HepG2 (cell line): ENCODE results near the gene JSRP1. TPM values are rescaled to one million over a fixed set of nuclear protein-coding genes. Genes with fewer than 3 reads are reported as not detected.
A peak's percentile ranks its signal among the peaks of the same experiment; 100 is the strongest.

Experiments
- ERF ChIP-seq: IDR thresholded peaks from 2 replicates; pipeline ENCODE4 v1.6.1; 2018; ENCODE audit warnings: missing biosample characterization, missing genetic modification reagents
- FOXC1 ChIP-seq: sonication (generic); formaldehyde crosslinking; IDR thresholded peaks from 2 replicates; pipeline ENCODE4 v1.8.0; 2022; ENCODE audit warnings: mild to moderate bottlenecking, missing genetic modification reagents, borderline replicate concordance
- HOXD1 ChIP-seq: sonication (generic); formaldehyde crosslinking; IDR thresholded peaks from 2 replicates; pipeline ENCODE4 v1.5.0; 2020; ENCODE audit warnings: missing genetic modification reagents
- POGZ ChIP-seq: sonication (generic); formaldehyde crosslinking; IDR thresholded peaks from 2 replicates; pipeline ENCODE4 v1.4.0; 2020; ENCODE audit warnings: mild to moderate bottlenecking, missing genetic modification reagents
- POLR2AphosphoS2 ChIP-seq: IDR thresholded peaks from 2 replicates; pipeline ENCODE4 v1.6.1; 2011; ENCODE audit warnings: low read depth, low read length, improper control_type of control experiment
- REPIN1 ChIP-seq: sonication (generic); formaldehyde crosslinking; IDR thresholded peaks from 2 replicates; pipeline ENCODE4 v1.8.0; 2022; ENCODE audit warnings: missing genetic modification reagents, low read depth, mild to moderate bottlenecking, borderline replicate concordance
- SOX5 ChIP-seq: IDR thresholded peaks from 2 replicates; pipeline ENCODE4 v1.6.1; 2016; ENCODE audit warnings: borderline replicate concordance
- TSC22D2 ChIP-seq: sonication (generic); formaldehyde crosslinking; IDR thresholded peaks from 2 replicates; pipeline ENCODE4 v1.5.1; 2020; ENCODE audit warnings: missing genetic modification reagents, mild to moderate bottlenecking, borderline replicate concordance
- ZFYVE20 ChIP-seq: sonication (generic); formaldehyde crosslinking; IDR thresholded peaks from 2 replicates; pipeline ENCODE4 v1.8.0; 2023; ENCODE audit warnings: low read depth, mild to moderate bottlenecking, moderate library complexity, missing genetic modification reagents, borderline replicate concordance
- ZNF207 ChIP-seq: fragments of 450-650 bp; IDR thresholded peaks from 2 replicates; pipeline ENCODE4 v1.6.1; 2016; ENCODE audit warnings: antibody characterized with exemption, borderline replicate concordance
- ZNF224 ChIP-seq: sonication (generic); formaldehyde crosslinking; IDR thresholded peaks from 2 replicates; pipeline ENCODE4 v1.5.0; 2020; ENCODE audit warnings: mild to moderate bottlenecking, missing genetic modification reagents
- ZNF30 ChIP-seq: sonication (generic); formaldehyde crosslinking; IDR thresholded peaks from 2 replicates; pipeline ENCODE4 v1.5.0; 2020; ENCODE audit warnings: mild to moderate bottlenecking, missing genetic modification reagents
- ZNF326 ChIP-seq: sonication (generic); formaldehyde crosslinking; IDR thresholded peaks from 2 replicates; pipeline ENCODE4 v1.4.0; 2020; ENCODE audit warnings: missing genetic modification reagents, borderline replicate concordance
- ZNF552 ChIP-seq: sonication (generic); formaldehyde crosslinking; IDR thresholded peaks from 2 replicates; pipeline ENCODE4 v1.9.0; 2022; ENCODE audit warnings: missing genetic modification reagents, mild to moderate bottlenecking, borderline replicate concordance
- ZNF672 ChIP-seq: sonication (generic); formaldehyde crosslinking; IDR thresholded peaks from 2 replicates; pipeline ENCODE4 v1.8.1; 2022; ENCODE audit warnings: missing genetic modification reagents
- polyA plus RNA-seq, 8 experiments: library from polyadenylated mRNA; depleted of rRNA in 3 of 8; stranded (reverse) in 7 of 8; unstranded in 1 of 8; fragments of >200 nt; fragmentation: Illumina TruSeq in 4 of 8; extraction: Trizol in 4 of 8; gene quantifications; 2 replicates each; pipeline versions ENCODE4 v1.2.1 to v1.2.3, GENCODE V29; 2011 to 2016; ENCODE audit warnings: low read depth in 4 of 8, missing spikeins in 1 of 8, mixed read lengths in 1 of 8; ENCODE audit not compliant: insufficient read depth in 1 of 8
- total RNA-seq, 5 experiments: library from RNA; depleted of rRNA; stranded (reverse); fragments of >200 nt; fragmentation: Illumina TruSeq; extraction: Trizol; gene quantifications; 2 replicates each; pipeline ENCODE4 v1.2.3, GENCODE V29; 2016; ENCODE audit warnings: low read depth in 1 of 5
- TF ChIP-seq, protein P1 (sequence below): sonication (generic); formaldehyde crosslinking; IDR thresholded peaks from 2 replicates; pipeline ENCODE4 v1.4.0; 2020; ENCODE audit warnings: mild to moderate bottlenecking, missing genetic modification reagents
- TF ChIP-seq, protein P2 (sequence below): IDR thresholded peaks from 2 replicates; pipeline ENCODE4 v1.6.1; 2016; ENCODE audit warnings: mild to moderate bottlenecking
- TF ChIP-seq, protein P3 (sequence below): sonication (generic); formaldehyde crosslinking; IDR thresholded peaks from 2 replicates; pipeline ENCODE4 v1.4.0; 2020; ENCODE audit warnings: missing genetic modification reagents
- TF ChIP-seq, protein P4 (sequence below): sonication (generic); formaldehyde crosslinking; IDR thresholded peaks from 2 replicates; pipeline ENCODE4 v1.4.0; 2020; ENCODE audit warnings: missing genetic modification reagents, low read depth, mild to moderate bottlenecking, borderline replicate concordance
- TF ChIP-seq, protein P5 (sequence below): sonication (generic); formaldehyde crosslinking; IDR thresholded peaks from 2 replicates; pipeline ENCODE4 v1.4.0; 2020; ENCODE audit warnings: mild to moderate bottlenecking, missing genetic modification reagents, borderline replicate concordance
- TF ChIP-seq, protein P6 (sequence below): sonication (generic); formaldehyde crosslinking; IDR thresholded peaks from 2 replicates; pipeline ENCODE4 v1.4.0; 2020; ENCODE audit warnings: low read depth, mild to moderate bottlenecking, missing genetic modification reagents

The JSRP1 gene
- total and polyA plus RNA-seq, 2 of the 13 experiments (the other 11 are each of a cell fraction or from before 2014, with no cell fraction given), result 0.16 to 0.38 TPM

DNA sequence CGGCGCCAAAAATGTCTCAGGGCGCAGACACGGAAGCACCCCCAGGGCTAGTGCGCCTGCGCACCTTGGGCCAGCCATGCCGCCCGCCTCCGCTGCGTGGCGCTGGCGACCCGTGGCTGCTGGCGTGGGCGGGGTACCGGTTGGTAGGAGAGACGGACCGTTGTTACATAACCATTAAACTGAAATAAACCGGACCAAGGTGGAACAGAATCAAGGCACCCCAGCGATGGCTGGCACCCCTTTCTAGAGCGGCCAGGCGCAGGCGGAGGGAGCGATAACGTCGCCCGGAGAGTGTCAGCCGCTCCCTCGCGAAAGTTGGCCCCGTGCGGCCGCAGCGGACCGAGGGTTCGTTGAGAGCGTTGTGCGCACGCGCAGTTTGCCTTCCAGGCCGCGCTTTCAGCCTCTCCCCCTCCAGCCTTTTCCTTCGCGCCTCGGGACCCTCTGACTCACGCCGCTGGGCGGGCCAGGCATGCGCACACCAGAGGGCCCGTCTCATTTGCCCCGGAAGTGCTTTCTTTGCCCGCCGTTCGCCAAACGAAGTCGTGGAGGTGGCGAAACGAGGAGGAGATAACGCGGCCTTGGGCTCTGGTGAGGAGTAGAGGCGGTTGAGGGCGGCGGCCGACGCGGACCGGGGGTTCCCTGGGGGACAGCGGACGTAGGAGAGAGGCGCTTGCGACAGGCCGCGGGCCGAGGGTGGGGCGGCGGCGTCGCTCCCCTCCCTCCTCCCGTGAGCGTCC lies 19.7 kb downstream of the JSRP1 start, which contains the start of the genes PLEKHJ1 and SF3A2 (continued):
- peak; percentile 85; the same call in 1 of the 2 replicates for TF ChIP-seq ZNF224 (CRISPR knock-in tag)
- peak; percentile 69 for TF ChIP-seq POGZ (CRISPR knock-in tag)
- TF ChIP-seq TSC22D2 (CRISPR knock-in tag), result peak; percentile 85
- no peak for TF ChIP-seq ZNF207
- no peak for TF ChIP-seq ZNF672 (CRISPR knock-in tag)
- TF ChIP-seq, protein P1, sequence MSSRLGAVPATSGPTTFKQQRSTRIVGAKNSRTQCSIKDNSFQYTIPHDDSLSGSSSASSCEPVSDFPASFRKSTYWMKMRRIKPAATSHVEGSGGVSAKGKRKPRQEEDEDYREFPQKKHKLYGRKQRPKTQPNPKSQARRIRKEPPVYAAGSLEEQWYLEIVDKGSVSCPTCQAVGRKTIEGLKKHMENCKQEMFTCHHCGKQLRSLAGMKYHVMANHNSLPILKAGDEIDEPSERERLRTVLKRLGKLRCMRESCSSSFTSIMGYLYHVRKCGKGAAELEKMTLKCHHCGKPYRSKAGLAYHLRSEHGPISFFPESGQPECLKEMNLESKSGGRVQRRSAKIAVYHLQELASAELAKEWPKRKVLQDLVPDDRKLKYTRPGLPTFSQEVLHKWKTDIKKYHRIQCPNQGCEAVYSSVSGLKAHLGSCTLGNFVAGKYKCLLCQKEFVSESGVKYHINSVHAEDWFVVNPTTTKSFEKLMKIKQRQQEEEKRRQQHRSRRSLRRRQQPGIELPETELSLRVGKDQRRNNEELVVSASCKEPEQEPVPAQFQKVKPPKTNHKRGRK, result no peak
- TF ChIP-seq ZNF326 (CRISPR knock-in tag), result no peak
- TF ChIP-seq ZNF552 (CRISPR knock-in tag), result peak; percentile 98; the same call in 1 of the 2 replicates
- TF ChIP-seq FOXC1 (CRISPR knock-in tag), result peak; percentile 99
- peak; percentile 57 for TF ChIP-seq SOX5 (CRISPR knock-in tag)
- TF ChIP-seq, protein P2, sequence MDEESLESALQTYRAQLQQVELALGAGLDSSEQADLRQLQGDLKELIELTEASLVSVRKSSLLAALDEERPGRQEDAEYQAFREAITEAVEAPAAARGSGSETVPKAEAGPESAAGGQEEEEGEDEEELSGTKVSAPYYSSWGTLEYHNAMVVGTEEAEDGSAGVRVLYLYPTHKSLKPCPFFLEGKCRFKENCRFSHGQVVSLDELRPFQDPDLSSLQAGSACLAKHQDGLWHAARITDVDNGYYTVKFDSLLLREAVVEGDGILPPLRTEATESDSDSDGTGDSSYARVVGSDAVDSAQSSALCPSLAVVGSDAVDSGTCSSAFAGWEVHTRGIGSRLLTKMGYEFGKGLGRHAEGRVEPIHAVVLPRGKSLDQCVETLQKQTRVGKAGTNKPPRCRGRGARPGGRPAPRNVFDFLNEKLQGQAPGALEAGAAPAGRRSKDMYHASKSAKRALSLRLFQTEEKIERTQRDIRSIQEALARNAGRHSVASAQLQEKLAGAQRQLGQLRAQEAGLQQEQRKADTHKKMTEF, result peak; percentile 98
- peak; percentile 96 for TF ChIP-seq REPIN1
- peak; percentile 99 for TF ChIP-seq ERF (CRISPR knock-in tag)
- TF ChIP-seq, protein P3, sequence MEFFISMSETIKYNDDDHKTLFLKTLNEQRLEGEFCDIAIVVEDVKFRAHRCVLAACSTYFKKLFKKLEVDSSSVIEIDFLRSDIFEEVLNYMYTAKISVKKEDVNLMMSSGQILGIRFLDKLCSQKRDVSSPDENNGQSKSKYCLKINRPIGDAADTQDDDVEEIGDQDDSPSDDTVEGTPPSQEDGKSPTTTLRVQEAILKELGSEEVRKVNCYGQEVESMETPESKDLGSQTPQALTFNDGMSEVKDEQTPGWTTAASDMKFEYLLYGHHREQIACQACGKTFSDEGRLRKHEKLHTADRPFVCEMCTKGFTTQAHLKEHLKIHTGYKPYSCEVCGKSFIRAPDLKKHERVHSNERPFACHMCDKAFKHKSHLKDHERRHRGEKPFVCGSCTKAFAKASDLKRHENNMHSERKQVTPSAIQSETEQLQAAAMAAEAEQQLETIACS (CRISPR knock-in tag), result no peak
- TF ChIP-seq POLR2AphosphoS2, result no peak
- TF ChIP-seq, protein P4, sequence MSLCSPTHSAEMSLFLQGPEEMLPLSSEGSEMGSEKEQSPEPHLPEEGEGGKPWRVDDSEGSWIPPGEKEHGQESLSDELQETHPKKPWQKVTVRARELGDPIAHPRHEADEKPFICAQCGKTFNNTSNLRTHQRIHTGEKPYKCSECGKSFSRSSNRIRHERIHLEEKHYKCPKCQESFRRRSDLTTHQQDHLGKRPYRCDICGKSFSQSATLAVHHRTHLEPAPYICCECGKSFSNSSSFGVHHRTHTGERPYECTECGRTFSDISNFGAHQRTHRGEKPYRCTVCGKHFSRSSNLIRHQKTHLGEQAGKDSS (CRISPR knock-in tag), result peak; percentile 85
- 0 out of 2 replicates have a peak, but pooled peaks have one; percentile 21 for TF ChIP-seq ZFYVE20
- TF ChIP-seq HOXD1, result peak; percentile 83
- TF ChIP-seq, protein P5, sequence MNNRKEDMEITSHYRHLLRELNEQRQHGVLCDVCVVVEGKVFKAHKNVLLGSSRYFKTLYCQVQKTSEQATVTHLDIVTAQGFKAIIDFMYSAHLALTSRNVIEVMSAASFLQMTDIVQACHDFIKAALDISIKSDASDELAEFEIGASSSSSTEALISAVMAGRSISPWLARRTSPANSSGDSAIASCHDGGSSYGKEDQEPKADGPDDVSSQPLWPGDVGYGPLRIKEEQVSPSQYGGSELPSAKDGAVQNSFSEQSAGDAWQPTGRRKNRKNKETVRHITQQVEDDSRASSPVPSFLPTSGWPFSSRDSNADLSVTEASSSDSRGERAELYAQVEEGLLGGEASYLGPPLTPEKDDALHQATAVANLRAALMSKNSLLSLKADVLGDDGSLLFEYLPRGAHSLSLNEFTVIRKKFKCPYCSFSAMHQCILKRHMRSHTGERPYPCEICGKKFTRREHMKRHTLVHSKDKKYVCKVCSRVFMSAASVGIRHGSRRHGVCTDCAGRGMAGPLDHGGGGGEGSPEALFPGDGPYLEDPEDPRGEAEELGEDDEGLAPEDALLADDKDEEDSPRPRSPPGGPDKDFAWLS, result no peak
- TF ChIP-seq, protein P6, sequence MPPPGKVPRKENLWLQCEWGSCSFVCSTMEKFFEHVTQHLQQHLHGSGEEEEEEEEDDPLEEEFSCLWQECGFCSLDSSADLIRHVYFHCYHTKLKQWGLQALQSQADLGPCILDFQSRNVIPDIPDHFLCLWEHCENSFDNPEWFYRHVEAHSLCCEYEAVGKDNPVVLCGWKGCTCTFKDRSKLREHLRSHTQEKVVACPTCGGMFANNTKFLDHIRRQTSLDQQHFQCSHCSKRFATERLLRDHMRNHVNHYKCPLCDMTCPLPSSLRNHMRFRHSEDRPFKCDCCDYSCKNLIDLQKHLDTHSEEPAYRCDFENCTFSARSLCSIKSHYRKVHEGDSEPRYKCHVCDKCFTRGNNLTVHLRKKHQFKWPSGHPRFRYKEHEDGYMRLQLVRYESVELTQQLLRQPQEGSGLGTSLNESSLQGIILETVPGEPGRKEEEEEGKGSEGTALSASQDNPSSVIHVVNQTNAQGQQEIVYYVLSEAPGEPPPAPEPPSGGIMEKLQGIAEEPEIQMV (CRISPR knock-in tag), result peak; percentile 95
- TF ChIP-seq ZNF30 (CRISPR knock-in tag), result peak; percentile 96
